Endodermal cell (in vitro differentiated cells): ENCODE measurements around the gene TLL2. TPM values are rescaled to one million over a fixed set of nuclear protein-coding genes. Genes with fewer than 3 reads are reported as not detected.

Source experiments
- DNase-seq: peaks from one replicate; pipeline ENCODE4 v3.0.0-alpha.2; 2017
- H3K27ac ChIP-seq: 2 replicates; pipeline ENCODE4 v1.5.1; 2013; ENCODE audit warnings: mild to moderate bottlenecking, low read depth, low read length, moderate library complexity
- H3K27me3 ChIP-seq: 2 replicates; pipeline ENCODE4 v1.6.1; 2013; ENCODE audit warnings: mild to moderate bottlenecking, low read length, moderate library complexity; ENCODE audit not compliant: insufficient read depth, control insufficient read depth, poor library complexity, severe bottlenecking
- H3K36me3 ChIP-seq: 2 replicates; pipeline ENCODE4 v1.7.0; 2013; ENCODE audit warnings: mild to moderate bottlenecking, low read length, moderate library complexity; ENCODE audit not compliant: control insufficient read depth, insufficient read depth
- H3K4me1 ChIP-seq: one replicate; pipeline ENCODE4 v1.7.0; 2013; ENCODE audit warnings: low read length; ENCODE audit not compliant: control insufficient read depth, insufficient read depth
- H3K4me3 ChIP-seq: 2 replicates; pipeline ENCODE4 v1.5.1; 2013; ENCODE audit warnings: mild to moderate bottlenecking, low read length, moderate library complexity
- H3K9ac ChIP-seq: 2 replicates; pipeline ENCODE4 v1.6.1; 2013; ENCODE audit warnings: mild to moderate bottlenecking, low read length, moderate library complexity; ENCODE audit not compliant: poor library complexity, severe bottlenecking; ENCODE audit errors: extremely low read depth
- H3K9me3 ChIP-seq: 2 replicates; pipeline ENCODE4 v1.6.1; 2013; ENCODE audit warnings: mild to moderate bottlenecking, low read length, moderate library complexity; ENCODE audit not compliant: control insufficient read depth
- H3K27ac Mint-ChIP-seq: 2 replicates; pipeline ENCODE4 v1.8.0; 2020; ENCODE audit warnings: mixed read lengths
- H3K27me3 Mint-ChIP-seq: 2 replicates; pipeline ENCODE4 v1.8.0; 2021; ENCODE audit warnings: mild to moderate bottlenecking, mixed read lengths; ENCODE audit not compliant: insufficient read depth
- H3K36me3 Mint-ChIP-seq: 2 replicates; pipeline ENCODE4 v1.8.0; 2020; ENCODE audit warnings: low read depth, mixed read lengths
- H3K4me1 Mint-ChIP-seq: 2 replicates; pipeline ENCODE4 v1.8.0; 2020; ENCODE audit warnings: mixed read lengths
- H3K4me3 Mint-ChIP-seq: 2 replicates; pipeline ENCODE4 v1.8.0; 2020; ENCODE audit warnings: mild to moderate bottlenecking, moderate library complexity, mixed read lengths
- H3K9me3 Mint-ChIP-seq: 2 replicates; pipeline ENCODE4 v1.8.0; 2020; ENCODE audit warnings: mild to moderate bottlenecking, mixed read lengths
- CTCF ChIP-seq: fragments of 200-600 bp; sonication (generic); conservative IDR thresholded peaks from 2 replicates; pipeline ENCODE4 v1.5.0; 2021; ENCODE audit warnings: antibody characterized with exemption, mild to moderate bottlenecking
- WGBS, 2 experiments: methylation state at CpG; one replicate each; pipeline versions ENCODE4 v1.1.5 to v1.1.7; 2013; ENCODE audit warnings: missing lambda C conversion rate in 2 of 2, mixed read lengths in 1 of 2; ENCODE audit not compliant: insufficient coverage in 1 of 2, insufficient read length in 1 of 2; 5-methylcytosine and 5-hydroxymethylcytosine counted together
- total RNA-seq, 2 donors: library from RNA; stranded (reverse); fragmentation: NEBNext Ultra II Directional in 1 of 2; extraction: Animal tissue kit (Norgen Biotek cat#: 25700) in 1 of 2; gene quantifications; 2 replicates in 1 of 2; 3 replicates in 1 of 2; pipeline ENCODE4 v1.2.1, GENCODE V29; 2021

The TLL2 gene
- total RNA-seq, 2 donors from 2014 or later: 0.11 to 0.18 TPM

DNA sequence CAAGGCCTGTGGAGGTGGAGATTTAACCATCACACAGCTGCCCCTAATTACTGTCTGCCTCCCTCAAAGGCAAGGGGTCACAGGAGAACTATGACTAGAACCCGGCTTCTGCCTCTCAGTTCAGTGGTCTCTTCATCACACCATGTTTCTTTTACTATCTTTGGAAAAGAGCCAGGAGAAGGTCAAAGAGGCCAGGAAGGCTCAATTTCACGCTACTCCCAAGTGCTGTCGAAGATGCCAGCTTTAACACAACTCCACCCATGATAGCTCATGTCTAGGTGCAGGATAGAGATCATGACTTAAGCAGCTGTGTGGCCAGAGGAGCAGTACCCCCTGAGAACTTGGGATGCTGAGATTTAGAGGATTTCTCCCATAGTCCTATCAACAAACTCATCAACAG, 94.4 kb downstream of the TLL2 start:
- no peak overlapping the region for H3K9ac ChIP-seq
- H3K27me3 ChIP-seq: no peaks in the 10 kb centered on the region
- H3K4me3 ChIP-seq: no peak overlapping the region
- DNase-seq: no peak
- Mint-ChIP-seq H3K4me1 (peaks cover 2% of the 10 kb centered on the region), H3K27me3 (no peaks in the 10 kb centered on the region), H3K27ac (no peak overlapping the region), H3K9me3 (no peaks in the 10 kb centered on the region), H3K36me3 (no peaks in the 10 kb centered on the region), H3K4me3 (no peak overlapping the region)
- WGBS, 2 experiments: 89% methylated on average over 3 of the region's 3 CpGs; no CpG with 5 or more reads in 1 of the 2 experiments
- TF ChIP-seq CTCF: no peak
- no peaks in the 10 kb centered on the region for H3K36me3 ChIP-seq
- H3K9me3 ChIP-seq: no peaks in the 10 kb centered on the region
- peaks cover 6% of the 10 kb centered on the region for H3K4me1 ChIP-seq
- no peak overlapping the region for H3K27ac ChIP-seq

GRCh38 chr10:96418582-96418981, 95.1 kb downstream of the TLL2 start:
- Mint-ChIP-seq H3K4me3 (no peak overlapping the region), H3K27me3 (no peaks in the 10 kb centered on the region), H3K4me1 (peaks cover 2% of the 10 kb centered on the region), H3K36me3 (no peaks in the 10 kb centered on the region), H3K27ac (no peak overlapping the region), H3K9me3 (no peaks in the 10 kb centered on the region)
- Histone ChIP-seq H3K4me3 (no peak overlapping the region), H3K9me3 (no peaks in the 10 kb centered on the region), H3K27ac (no peak overlapping the region), H3K27me3 (no peaks in the 10 kb centered on the region), H3K4me1 (peaks cover 6% of the 10 kb centered on the region), H3K9ac (no peak overlapping the region), H3K36me3 (no peaks in the 10 kb centered on the region)
- no peak for DNase-seq
- no peak for TF ChIP-seq CTCF

DNA sequence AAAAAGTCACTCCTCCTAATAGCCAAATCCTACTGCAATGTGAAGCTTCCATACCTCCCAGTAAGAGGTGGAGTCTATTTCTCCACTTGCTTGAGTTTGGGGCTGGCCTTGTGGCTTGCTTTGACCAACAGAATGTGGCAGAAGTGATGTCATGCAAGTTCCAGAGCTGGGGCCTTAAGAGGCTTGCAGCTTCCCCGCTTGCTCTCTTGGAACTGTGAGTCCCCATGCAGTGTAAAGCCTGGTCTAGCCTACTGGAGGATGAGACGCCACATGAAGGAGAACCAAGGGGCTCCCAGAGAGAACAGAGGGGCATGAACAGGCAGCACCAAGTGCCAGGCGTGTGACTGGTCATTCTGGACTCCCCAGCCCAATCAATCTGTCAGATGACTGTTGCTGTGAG, 96.3 kb downstream of the TLL2 start:
- Histone ChIP-seq H3K9ac (no peak overlapping the region), H3K27me3 (no peaks in the 10 kb centered on the region), H3K9me3 (no peaks in the 10 kb centered on the region), H3K4me1 (peaks cover 6% of the 10 kb centered on the region), H3K36me3 (no peaks in the 10 kb centered on the region), H3K27ac (no peak overlapping the region), H3K4me3 (no peak overlapping the region)
- Mint-ChIP-seq H3K9me3 (no peaks in the 10 kb centered on the region), H3K27ac (no peak overlapping the region), H3K4me1 (peaks cover 2% of the 10 kb centered on the region), H3K27me3 (peaks cover 6% of the 10 kb centered on the region), H3K36me3 (no peaks in the 10 kb centered on the region), H3K4me3 (no peak overlapping the region)
- peak; percentile 79 for DNase-seq
- WGBS, 2 experiments: 86 to 90% methylated on average over 2 to 3 of the region's 3 CpGs
- no peak for TF ChIP-seq CTCF
